Spleen (tissue), 7 donors: ENCODE results near the gene FAM168B.

Source experiments
- POLR2A ChIP-seq, 3 donors: fragments of 450-650 bp; IDR thresholded peaks; one replicate each; pipeline ENCODE4 v1.5.1; 2017; ENCODE audit warnings: antibody characterized with exemption in 3 of 3, mild to moderate bottlenecking in 1 of 3
- TF ChIP-seq, protein P1 (sequence below), 11 experiments: fragments of 200-600 bp in 7 of 11; fragments of 450-650 bp in 4 of 11; sonication (generic) in 4 of 11; IDR thresholded peaks in 8 of 11; conservative IDR thresholded peaks in 3 of 11; 1 replicate in 7 of 11; 2 replicates in 4 of 11; pipeline versions ENCODE4 v1.4.0 to v1.8.0; 2016 to 2021; ENCODE audit warnings: antibody characterized with exemption in 11 of 11, inconsistent platforms in 4 of 11, mild to moderate bottlenecking in 1 of 11
- donor health status: DM: no; HTN: no; CAD: no; lungs with moderate emphysema.
- donor health status: DM: no; HTN: no; CAD: no.
- donor health status: DM: no; HTN: no; CAD: no.

- no peak for TF ChIP-seq POLR2A (IDR thresholded peaks at IDR 0.05)
- TF ChIP-seq, protein P1, sequence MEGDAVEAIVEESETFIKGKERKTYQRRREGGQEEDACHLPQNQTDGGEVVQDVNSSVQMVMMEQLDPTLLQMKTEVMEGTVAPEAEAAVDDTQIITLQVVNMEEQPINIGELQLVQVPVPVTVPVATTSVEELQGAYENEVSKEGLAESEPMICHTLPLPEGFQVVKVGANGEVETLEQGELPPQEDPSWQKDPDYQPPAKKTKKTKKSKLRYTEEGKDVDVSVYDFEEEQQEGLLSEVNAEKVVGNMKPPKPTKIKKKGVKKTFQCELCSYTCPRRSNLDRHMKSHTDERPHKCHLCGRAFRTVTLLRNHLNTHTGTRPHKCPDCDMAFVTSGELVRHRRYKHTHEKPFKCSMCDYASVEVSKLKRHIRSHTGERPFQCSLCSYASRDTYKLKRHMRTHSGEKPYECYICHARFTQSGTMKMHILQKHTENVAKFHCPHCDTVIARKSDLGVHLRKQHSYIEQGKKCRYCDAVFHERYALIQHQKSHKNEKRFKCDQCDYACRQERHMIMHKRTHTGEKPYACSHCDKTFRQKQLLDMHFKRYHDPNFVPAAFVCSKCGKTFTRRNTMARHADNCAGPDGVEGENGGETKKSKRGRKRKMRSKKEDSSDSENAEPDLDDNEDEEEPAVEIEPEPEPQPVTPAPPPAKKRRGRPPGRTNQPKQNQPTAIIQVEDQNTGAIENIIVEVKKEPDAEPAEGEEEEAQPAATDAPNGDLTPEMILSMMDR (IDR thresholded peaks at IDR 0.05 in 8 of 11, conservative IDR thresholded peaks at IDR 0.05 in 3 of 11): no peak
Observed at GRCh38 chr2:131010566-131010965, 82.7 kb downstream of the FAM168B start.
